OCI-LY7 (cell line): ENCODE results near the gene NOXRED1. TPM values are rescaled to one million over a fixed set of nuclear protein-coding genes. Genes with fewer than 3 reads are reported as not detected.

Experiments used
- BruUV-seq: library from RNA; stranded (reverse); fragments of 400-500 nt; replicated peaks from 2 replicates; lab custom pipeline; 2021; lab: Mats Ljungman, UMichigan
- CTCF ChIA-PET: fragments of 300-600 bp; sonication (Branson Sonifier 250); formaldehyde crosslinking; loops from one replicate; lab custom pipeline; 2022; ENCODE audit warnings: antibody characterized with exemption; ENCODE audit not compliant: unreplicated experiment; lab: Charles Lee
- POLR2A ChIA-PET: fragments of 300-600 bp; sonication (Branson Sonifier 250); formaldehyde crosslinking; loops from one replicate; lab custom pipeline; 2022; ENCODE audit warnings: antibody characterized with exemption; lab: Charles Lee
- DNase-seq: peaks from one replicate; pipeline ENCODE4 v3.0.0-alpha.2; 2015; ENCODE audit warnings: low spot score
- H2AFZ ChIP-seq: fragments of 200-600 bp; sonication (generic), shearing (Covaris generic); 2 replicates; pipeline ENCODE4 v1.6.1; 2014; ENCODE audit warnings: mild to moderate bottlenecking, antibody characterized with exemption, low read length, moderate library complexity
- H3K27ac ChIP-seq: fragments of 200-600 bp; sonication (generic); 2 replicates; pipeline ENCODE4 v1.5.1; 2014; ENCODE audit warnings: mixed run types, low read depth, mild to moderate bottlenecking, moderate library complexity, low read length, inconsistent platforms; ENCODE audit not compliant: poor library complexity, severe bottlenecking
- H3K36me3 ChIP-seq: fragments of 200-600 bp; sonication (generic); 2 replicates; pipeline ENCODE4 v1.6.1; 2014; ENCODE audit warnings: mild to moderate bottlenecking, antibody characterized with exemption, low read length, moderate library complexity, mixed read lengths; ENCODE audit not compliant: insufficient read depth
- H3K4me1 ChIP-seq: fragments of 200-600 bp; sonication (generic); 2 replicates; pipeline ENCODE4 v1.5.1; 2014; ENCODE audit warnings: mild to moderate bottlenecking, low read length; ENCODE audit not compliant: insufficient read depth, poor library complexity, severe bottlenecking
- H3K4me2 ChIP-seq: fragments of 200-600 bp; sonication (generic); 2 replicates; pipeline ENCODE4 v1.6.1; 2014; ENCODE audit warnings: mild to moderate bottlenecking, low read length
- H3K4me3 ChIP-seq: fragments of 200-600 bp; sonication (generic); 2 replicates; pipeline ENCODE4 v1.5.1; 2014; ENCODE audit warnings: mild to moderate bottlenecking, low read depth, low read length; ENCODE audit not compliant: poor library complexity, severe bottlenecking
- H3K79me2 ChIP-seq: fragments of 200-600 bp; sonication (generic); 2 replicates; pipeline ENCODE4 v1.6.1; 2016; ENCODE audit warnings: low read depth, mild to moderate bottlenecking, low read length, moderate library complexity, mixed read lengths; ENCODE audit not compliant: insufficient read depth
- H3K9me2 ChIP-seq: fragments of 200-600 bp; sonication (generic); 2 replicates; pipeline ENCODE4 v1.6.1; 2016; ENCODE audit warnings: mild to moderate bottlenecking, low read length, mixed read lengths; ENCODE audit not compliant: insufficient read depth
- H3K9me3 ChIP-seq: fragments of 200-600 bp; sonication (generic); 2 replicates; pipeline ENCODE4 v1.6.1; 2014; ENCODE audit warnings: mild to moderate bottlenecking, mixed run types, low read length, mixed read lengths
- H4K20me1 ChIP-seq: fragments of 200-600 bp; sonication (generic); 2 replicates; pipeline ENCODE4 v1.6.1; 2014; ENCODE audit warnings: mild to moderate bottlenecking, antibody characterized with exemption, low read length, moderate library complexity, mixed read lengths; ENCODE audit not compliant: insufficient read depth
- EZH2phosphoT487 ChIP-seq: fragments of 200-600 bp; sonication (generic); IDR thresholded peaks from 2 replicates; pipeline ENCODE4 v1.6.1; 2018; ENCODE audit warnings: low read depth, borderline replicate concordance, mild to moderate bottlenecking, mixed run types, antibody characterized with exemption, low read length, moderate library complexity, mixed read lengths
- intact Hi-C: fragments of 100-400 bp; cut with micrococcal nuclease; formaldehyde crosslinking; loops from one replicate; pipeline ENCODE4 v1.10.0; 2022; ENCODE audit not compliant: unreplicated experiment
- total RNA-seq, 2 experiments: library from RNA; depleted of rRNA in 1 of 2; stranded (reverse); fragments of >200 nt in 1 of 2; shearing (Covaris generic) in 1 of 2; gene quantifications; 2 replicates each; pipeline ENCODE4 v1.2.3, GENCODE V29; 2014 to 2022
- TF ChIP-seq, protein P1 (sequence below): fragments of 200-600 bp; sonication (generic); conservative IDR thresholded peaks from 2 replicates; pipeline ENCODE4 v1.5.1; 2014; ENCODE audit warnings: mild to moderate bottlenecking, antibody characterized with exemption, low read length, moderate library complexity, mixed read lengths

The NOXRED1 gene
- total RNA-seq, 2 experiments from 2014 or later: 0.38 to 0.74 TPM

DNA sequence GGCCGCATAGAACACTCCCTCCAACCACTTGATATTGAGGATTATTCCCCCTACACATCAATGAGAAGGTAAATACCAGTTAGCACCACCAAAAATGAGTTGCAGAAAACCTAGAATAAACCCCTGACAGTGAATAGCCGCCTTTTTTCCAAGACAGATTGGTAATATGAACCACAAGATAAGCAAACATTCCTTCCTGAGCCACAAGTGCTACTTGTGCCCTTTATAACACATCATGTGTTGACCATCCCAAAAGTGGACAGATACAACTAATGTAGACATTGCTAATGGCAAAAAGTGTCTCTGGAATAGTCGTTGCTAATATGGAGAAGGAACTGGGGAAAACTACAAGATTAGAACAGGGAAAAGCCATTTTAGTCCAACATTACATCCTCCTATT is 17.2 kb downstream of the NOXRED1 start:
- H4K20me1 ChIP-seq: no peaks in the 10 kb centered on the region
- no peaks in the 10 kb centered on the region for H3K9me2 ChIP-seq
- H3K79me2 ChIP-seq: no peaks in the 10 kb centered on the region
- no peak overlapping the region for H3K4me2 ChIP-seq
- TF ChIP-seq EZH2phosphoT487: no peak
- TF ChIP-seq, protein P1, sequence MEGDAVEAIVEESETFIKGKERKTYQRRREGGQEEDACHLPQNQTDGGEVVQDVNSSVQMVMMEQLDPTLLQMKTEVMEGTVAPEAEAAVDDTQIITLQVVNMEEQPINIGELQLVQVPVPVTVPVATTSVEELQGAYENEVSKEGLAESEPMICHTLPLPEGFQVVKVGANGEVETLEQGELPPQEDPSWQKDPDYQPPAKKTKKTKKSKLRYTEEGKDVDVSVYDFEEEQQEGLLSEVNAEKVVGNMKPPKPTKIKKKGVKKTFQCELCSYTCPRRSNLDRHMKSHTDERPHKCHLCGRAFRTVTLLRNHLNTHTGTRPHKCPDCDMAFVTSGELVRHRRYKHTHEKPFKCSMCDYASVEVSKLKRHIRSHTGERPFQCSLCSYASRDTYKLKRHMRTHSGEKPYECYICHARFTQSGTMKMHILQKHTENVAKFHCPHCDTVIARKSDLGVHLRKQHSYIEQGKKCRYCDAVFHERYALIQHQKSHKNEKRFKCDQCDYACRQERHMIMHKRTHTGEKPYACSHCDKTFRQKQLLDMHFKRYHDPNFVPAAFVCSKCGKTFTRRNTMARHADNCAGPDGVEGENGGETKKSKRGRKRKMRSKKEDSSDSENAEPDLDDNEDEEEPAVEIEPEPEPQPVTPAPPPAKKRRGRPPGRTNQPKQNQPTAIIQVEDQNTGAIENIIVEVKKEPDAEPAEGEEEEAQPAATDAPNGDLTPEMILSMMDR: no peak
- no peak overlapping the region for H2AFZ ChIP-seq
- intact Hi-C loops: no loop called here
- no peaks in the 10 kb centered on the region for H3K36me3 ChIP-seq
- no peak overlapping the region for H3K4me3 ChIP-seq
- no peak for DNase-seq
- no peaks in the 10 kb centered on the region for H3K9me3 ChIP-seq
- BruUV-seq: no TSS peak
- ChIA-PET CTCF (no interaction called here), POLR2A (interaction anchor here (0.6 kb wide), 1 partner anchor 199 kb away, joined by 3 read pairs; no protein-coding TSS in a partner anchor)
- no peak overlapping the region for H3K27ac ChIP-seq
- no peaks in the 10 kb centered on the region for H3K4me1 ChIP-seq

DNA sequence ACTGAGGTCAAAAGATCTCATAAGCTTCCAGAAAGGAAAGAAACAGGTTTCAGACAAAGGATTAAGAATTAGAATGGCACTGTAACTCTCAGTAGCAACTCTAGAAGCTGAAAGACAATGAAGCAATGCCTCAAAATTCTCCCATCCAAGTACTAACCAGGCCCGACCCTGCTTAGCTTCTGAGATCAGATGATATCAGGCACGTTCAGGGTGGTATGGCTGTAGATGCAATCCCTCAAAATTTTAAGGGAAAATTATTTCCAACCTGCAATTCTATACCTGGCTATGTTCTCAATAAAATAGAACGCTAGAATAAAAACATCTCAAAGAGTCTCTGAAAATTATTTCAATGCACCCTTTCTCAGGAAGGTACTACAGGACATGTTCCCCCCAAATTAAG is 19.6 kb downstream of the NOXRED1 start:
- intact Hi-C loops: no loop called here

DNA sequence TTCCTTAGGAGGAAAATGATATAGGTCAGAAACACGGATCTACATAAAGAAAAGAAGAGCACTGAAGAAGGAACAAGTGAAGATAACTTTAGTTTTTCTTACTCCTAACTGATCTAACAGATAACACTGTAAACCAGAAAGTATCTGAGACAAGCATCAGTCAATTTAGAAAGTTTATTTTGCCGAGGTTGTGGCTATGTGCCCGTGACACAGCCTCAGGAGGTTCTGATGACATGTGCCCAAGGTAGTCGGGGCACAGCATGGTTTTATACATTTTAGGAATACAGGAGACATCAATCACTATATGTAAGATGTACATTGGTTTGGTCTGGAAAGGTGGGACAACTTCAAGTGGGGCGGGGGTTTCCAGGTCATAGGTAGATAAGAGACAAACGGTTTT is 23.1 kb downstream of the NOXRED1 start:
- BruUV-seq: no TSS peak
- H3K79me2 ChIP-seq: no peaks in the 10 kb centered on the region
- H3K9me3 ChIP-seq: no peaks in the 10 kb centered on the region
- H3K4me3 ChIP-seq: no peak overlapping the region
- H2AFZ ChIP-seq: no peak overlapping the region
- no peak overlapping the region for H3K4me2 ChIP-seq
- H3K9me2 ChIP-seq: no peaks in the 10 kb centered on the region
- no peak overlapping the region for H3K27ac ChIP-seq
- no peaks in the 10 kb centered on the region for H4K20me1 ChIP-seq
- no peaks in the 10 kb centered on the region for H3K36me3 ChIP-seq
- ChIA-PET POLR2A (no interaction called here), CTCF (no interaction called here)
- intact Hi-C loops: no loop called here
- H3K4me1 ChIP-seq: no peaks in the 10 kb centered on the region
- no peak for TF ChIP-seq EZH2phosphoT487
- TF ChIP-seq, protein P1: no peak
- no peak for DNase-seq

More for the DNA sequence above, 19.6 kb downstream of the NOXRED1 start:
- no peaks in the 10 kb centered on the region for H3K4me1 ChIP-seq
- POLR2A ChIA-PET: no interaction called here
- no peaks in the 10 kb centered on the region for H3K36me3 ChIP-seq
- no peak for TF ChIP-seq EZH2phosphoT487
- TF ChIP-seq, protein P1: no peak
- DNase-seq: no peak
- no TSS peak for BruUV-seq
- no peaks in the 10 kb centered on the region for H3K9me3 ChIP-seq
- no peak overlapping the region for H3K4me3 ChIP-seq
- H3K27ac ChIP-seq: no peak overlapping the region
- no peaks in the 10 kb centered on the region for H4K20me1 ChIP-seq
- no peaks in the 10 kb centered on the region for H3K9me2 ChIP-seq
- no peaks in the 10 kb centered on the region for H3K79me2 ChIP-seq
- H3K4me2 ChIP-seq: no peak overlapping the region
- no peak overlapping the region for H2AFZ ChIP-seq
- CTCF ChIA-PET: no interaction called here
